Measurements from ENCODE around the gene TTC9. TPM values are rescaled to one million over a fixed set of nuclear protein-coding genes. Genes with fewer than 3 reads are reported as not detected.
A peak's percentile ranks its signal among the peaks of the same experiment; 100 is the strongest.

Gene TTC9
- total RNA-seq, 2 experiments from 2014 or later = 5.5 to 5.7 TPM

DNA sequence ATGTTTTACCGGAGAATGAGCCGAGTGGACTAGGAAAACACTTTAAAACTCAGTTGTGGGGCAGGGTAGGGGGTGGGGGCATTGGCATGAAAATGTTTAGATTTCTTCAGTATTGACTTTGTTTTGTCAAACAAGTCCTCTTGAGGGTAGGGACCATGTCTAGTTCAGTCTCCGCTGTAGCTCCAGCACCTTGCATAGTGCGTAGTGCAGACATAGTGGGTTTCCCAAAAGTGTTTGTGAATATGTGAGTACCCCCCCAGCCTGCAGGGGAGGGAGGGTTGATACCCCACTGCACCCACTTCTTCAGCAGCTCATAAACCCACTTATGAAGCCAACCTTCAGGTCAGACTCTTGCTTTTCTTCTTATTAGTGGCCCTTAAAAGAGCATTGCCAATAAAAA, 71.4 kb downstream of the TTC9 start:
- no peak for TF ChIP-seq CTCF (IDR thresholded peaks at IDR 0.05)
- ChIA-PET POLR2A (interaction anchor here (0.9 kb wide), 1 partner anchor 10 kb away, joined by 3 read pairs; no protein-coding TSS in a partner anchor), CTCF (interaction anchor here (0.9 to 6.9 kb wide), 19 partner anchors 10 to 111 kb away, joined by 3 to 102 read pairs (median 4); partner anchors contain the start of genes MAP3K9 and TTC9)
- ATAC-seq (no peak), DNase-seq (no peak)
- Mint-ChIP-seq H3K4me3 (no peak overlapping the region), H3K36me3 (ENCODE audit: low read depth) (no peaks in the 10 kb centered on the region), H3K9me3 (no peaks in the 10 kb centered on the region), H3K27me3 (no peaks in the 10 kb centered on the region), H3K4me1 (ENCODE audit: low read depth) (peaks cover 2% of the 10 kb centered on the region), H3K27ac (no peak overlapping the region)
- intact Hi-C loops (cut with micrococcal nuclease) = loop anchor here (10.0 kb wide), 1 partner anchor 102 kb away; no protein-coding TSS in a partner anchor

- ChIA-PET CTCF (interaction anchor here (0.9 to 6.9 kb wide), 19 partner anchors 9 to 111 kb away, joined by 3 to 102 read pairs (median 4); partner anchors contain the start of genes MAP3K9 and TTC9), POLR2A (interaction anchor here (0.9 kb wide), 1 partner anchor 9 kb away, joined by 3 read pairs; no protein-coding TSS in a partner anchor)
- Mint-ChIP-seq H3K9me3 (no peaks in the 10 kb centered on the region), H3K36me3 (ENCODE audit: low read depth) (no peaks in the 10 kb centered on the region), H3K27me3 (no peaks in the 10 kb centered on the region), H3K27ac (no peak overlapping the region), H3K4me3 (no peak overlapping the region), H3K4me1 (ENCODE audit: low read depth) (peaks cover 2% of the 10 kb centered on the region)
- DNase-seq = no peak
- no peak for TF ChIP-seq CTCF (IDR thresholded peaks at IDR 0.05)
- intact Hi-C loops (cut with micrococcal nuclease) = loop anchor here (10.0 kb wide), 1 partner anchor 101 kb away; no protein-coding TSS in a partner anchor
- ATAC-seq = no peak
These were observed 71.8 kb downstream of the TTC9 start for GRCh38 chr14:70713511-70713916.

- ATAC-seq (peak; percentile 64), DNase-seq (peak; percentile 70)
- Mint-ChIP-seq H3K36me3 (ENCODE audit: low read depth) (no peaks in the 10 kb centered on the region), H3K4me1 (ENCODE audit: low read depth) (peaks cover 2% of the 10 kb centered on the region), H3K4me3 (no peak overlapping the region), H3K27ac (no peak overlapping the region), H3K27me3 (no peaks in the 10 kb centered on the region), H3K9me3 (no peaks in the 10 kb centered on the region)
- ChIA-PET CTCF (interaction anchor here (0.7 to 6.9 kb wide), 15 partner anchors 9 to 114 kb away, joined by 3 to 102 read pairs (median 4); partner anchors contain the start of gene TTC9), POLR2A (interaction anchor here (0.6 kb wide), 1 partner anchor 114 kb away, joined by 3 read pairs; the partner anchor contains the start of gene MED6)
- intact Hi-C loops (cut with micrococcal nuclease) = loop anchor here (1.0 to 10.0 kb wide), 2 partner anchors 92 to 101 kb away; no protein-coding TSS in a partner anchor
- TF ChIP-seq CTCF (IDR thresholded peaks at IDR 0.05) = peak; percentile 97
These were observed 72.4 kb downstream of the TTC9 start for GRCh38 chr14:70714055-70714550.

- H3K27ac Mint-ChIP-seq = no peak overlapping the region
- ChIA-PET POLR2A (no interaction called here), CTCF (interaction anchor here (1.3 to 6.9 kb wide), 2 partner anchors 93 to 101 kb away, joined by 3 to 102 read pairs; no protein-coding TSS in a partner anchor)
- no peaks in the 10 kb centered on the region for H3K27me3 Mint-ChIP-seq
- ATAC-seq = no peak
- no peaks in the 10 kb centered on the region for H3K36me3 Mint-ChIP-seq (ENCODE audit: low read depth)
- H3K4me1 Mint-ChIP-seq (ENCODE audit: low read depth) = peaks cover 2% of the 10 kb centered on the region
- no peak for TF ChIP-seq CTCF (IDR thresholded peaks at IDR 0.05)
- DNase-seq = no peak
- intact Hi-C loops (cut with micrococcal nuclease) = loop anchor here (10.0 kb wide), 1 partner anchor 98 kb away; no protein-coding TSS in a partner anchor
- H3K4me3 Mint-ChIP-seq = no peak overlapping the region
- H3K9me3 Mint-ChIP-seq = no peaks in the 10 kb centered on the region
These were observed 74.8 kb downstream of the TTC9 start for GRCh38 chr14:70716483-70716882.

- H3K36me3 Mint-ChIP-seq (ENCODE audit: low read depth) = no peaks in the 10 kb centered on the region
- TF ChIP-seq CTCF (IDR thresholded peaks at IDR 0.05) = no peak
- DNase-seq (no peak), ATAC-seq (no peak)
- POLR2A ChIA-PET = no interaction called here
- H3K27ac Mint-ChIP-seq = no peak overlapping the region
- H3K9me3 Mint-ChIP-seq = no peaks in the 10 kb centered on the region
- peaks cover 2% of the 10 kb centered on the region for H3K4me1 Mint-ChIP-seq (ENCODE audit: low read depth)
- no peak overlapping the region for H3K4me3 Mint-ChIP-seq
- no peaks in the 10 kb centered on the region for H3K27me3 Mint-ChIP-seq
- intact Hi-C loops (cut with micrococcal nuclease) = loop anchor here (10.0 kb wide), 1 partner anchor 98 kb away; no protein-coding TSS in a partner anchor
- CTCF ChIA-PET = interaction anchor here (1.3 to 6.9 kb wide), 2 partner anchors 94 to 100 kb away, joined by 3 to 102 read pairs; no protein-coding TSS in a partner anchor
These were observed 75.2 kb downstream of the TTC9 start for GRCh38 chr14:70716958-70717357.

Data from activated CD8-positive, alpha-beta T cell treated with anti-CD3 and anti-CD28 coated beads for 36 hours (primary cell).